ENCODE results near the gene HPS4.
A peak's percentile ranks its signal among the peaks of the same experiment; 100 is the strongest.

Gene HPS4

GRCh38 chr22:26489447-26490036, 6.0 kb upstream of the HPS4 start:
- peaks cover 8% of the 10 kb centered on the region for H3K36me3 ChIP-seq (ENCODE audit: control insufficient read depth, insufficient read depth, low read length)
- no peak overlapping the region for H3K9ac ChIP-seq (ENCODE audit: low read length)
- no peaks in the 10 kb centered on the region for H3K9me3 ChIP-seq (ENCODE audit: control insufficient read depth, low read length)
- H3K4me1 ChIP-seq (ENCODE audit: control insufficient read depth, insufficient read depth, low read length) = peaks cover 2% of the 10 kb centered on the region
- no peak overlapping the region for H3K4me3 ChIP-seq (ENCODE audit: low read length)
- no peaks in the 10 kb centered on the region for H3K27me3 ChIP-seq (ENCODE audit: control insufficient read depth, insufficient read depth, low read length)

- no peak overlapping the region for H3K9ac ChIP-seq (ENCODE audit: low read length)
- peaks cover 10% of the 10 kb centered on the region for H3K4me1 ChIP-seq (ENCODE audit: control insufficient read depth, insufficient read depth, low read length)
- H3K36me3 ChIP-seq (ENCODE audit: control insufficient read depth, insufficient read depth, low read length) = peaks cover 8% of the 10 kb centered on the region
- H3K4me3 ChIP-seq (ENCODE audit: low read length) = no peak overlapping the region
- no peaks in the 10 kb centered on the region for H3K9me3 ChIP-seq (ENCODE audit: control insufficient read depth, low read length)
- H3K27me3 ChIP-seq (ENCODE audit: control insufficient read depth, insufficient read depth, low read length) = no peaks in the 10 kb centered on the region
Observed at GRCh38 chr22:26487996-26488395, 4.4 kb upstream of the HPS4 start.

- Histone ChIP-seq H3K36me3 (ENCODE audit: control insufficient read depth, insufficient read depth, low read length) (no peaks in the 10 kb centered on the region), H3K9ac (ENCODE audit: low read length) (no peak overlapping the region)
Observed at GRCh38 chr22:26486394-26486793, 2.8 kb upstream of the HPS4 start.

GRCh38 chr22:26485806-26486390, 2.3 kb upstream of the HPS4 start:
- Histone ChIP-seq H3K4me1 (ENCODE audit: control insufficient read depth, insufficient read depth, low read length) (peaks cover 18% of the 10 kb centered on the region), H3K27me3 (ENCODE audit: control insufficient read depth, insufficient read depth, low read length) (no peaks in the 10 kb centered on the region), H3K4me3 (ENCODE audit: low read length) (no peak overlapping the region), H3K9ac (ENCODE audit: low read length) (no peak overlapping the region), H3K9me3 (ENCODE audit: control insufficient read depth, low read length) (no peaks in the 10 kb centered on the region), H3K36me3 (ENCODE audit: control insufficient read depth, insufficient read depth, low read length) (no peaks in the 10 kb centered on the region)

More at GRCh38 chr22:26486394-26486793, 2.8 kb upstream of the HPS4 start:
- Histone ChIP-seq H3K4me3 (ENCODE audit: low read length) (no peak overlapping the region), H3K4me1 (ENCODE audit: control insufficient read depth, insufficient read depth, low read length) (peaks cover 16% of the 10 kb centered on the region), H3K9me3 (ENCODE audit: control insufficient read depth, low read length) (no peaks in the 10 kb centered on the region), H3K27me3 (ENCODE audit: control insufficient read depth, insufficient read depth, low read length) (no peaks in the 10 kb centered on the region)

- Histone ChIP-seq H3K27me3 (ENCODE audit: control insufficient read depth, insufficient read depth, low read length) (no peaks in the 10 kb centered on the region), H3K9ac (ENCODE audit: low read length) (peak overlapping the region; percentile 0), H3K4me1 (ENCODE audit: control insufficient read depth, insufficient read depth, low read length) (peaks cover 27% of the 10 kb centered on the region), H3K4me3 (ENCODE audit: low read length) (no peak overlapping the region), H3K9me3 (ENCODE audit: control insufficient read depth, low read length) (no peaks in the 10 kb centered on the region), H3K36me3 (ENCODE audit: control insufficient read depth, insufficient read depth, low read length) (no peaks in the 10 kb centered on the region)
Observed at GRCh38 chr22:26485013-26485412, 1.4 kb upstream of the HPS4 start.

- H3K4me1 ChIP-seq (ENCODE audit: control insufficient read depth, insufficient read depth, low read length) = peaks cover 33% of the 10 kb centered on the region
- H3K4me3 ChIP-seq (ENCODE audit: low read length) = peak overlapping the region; percentile 85
- H3K36me3 ChIP-seq (ENCODE audit: control insufficient read depth, insufficient read depth, low read length) = no peaks in the 10 kb centered on the region
- H3K9ac ChIP-seq (ENCODE audit: low read length) = peak overlapping the region; percentile 97
- H3K27me3 ChIP-seq (ENCODE audit: control insufficient read depth, insufficient read depth, low read length) = no peaks in the 10 kb centered on the region
- H3K9me3 ChIP-seq (ENCODE audit: control insufficient read depth, low read length) = no peaks in the 10 kb centered on the region
Observed at GRCh38 chr22:26484360-26484706, 750 bp upstream of the HPS4 start.

- H3K27me3 ChIP-seq (ENCODE audit: control insufficient read depth, insufficient read depth, low read length) = no peaks in the 10 kb centered on the region
- no peaks in the 10 kb centered on the region for H3K36me3 ChIP-seq (ENCODE audit: control insufficient read depth, insufficient read depth, low read length)
- peak overlapping the region; percentile 85 for H3K4me3 ChIP-seq (ENCODE audit: low read length)
- no peaks in the 10 kb centered on the region for H3K9me3 ChIP-seq (ENCODE audit: control insufficient read depth, low read length)
- peaks cover 33% of the 10 kb centered on the region for H3K4me1 ChIP-seq (ENCODE audit: control insufficient read depth, insufficient read depth, low read length)
- H3K9ac ChIP-seq (ENCODE audit: low read length) = peak overlapping the region; percentile 97
Observed at GRCh38 chr22:26483043-26483438, 542 bp downstream of the HPS4 start.

- Histone ChIP-seq H3K27me3 (ENCODE audit: control insufficient read depth, insufficient read depth, low read length) (no peaks in the 10 kb centered on the region), H3K4me1 (ENCODE audit: control insufficient read depth, insufficient read depth, low read length) (peaks cover 33% of the 10 kb centered on the region), H3K9ac (ENCODE audit: low read length) (no peak overlapping the region), H3K4me3 (ENCODE audit: low read length) (no peak overlapping the region), H3K36me3 (ENCODE audit: control insufficient read depth, insufficient read depth, low read length) (no peaks in the 10 kb centered on the region), H3K9me3 (ENCODE audit: control insufficient read depth, low read length) (no peaks in the 10 kb centered on the region)
Observed at GRCh38 chr22:26482161-26482560, 1.4 kb downstream of the HPS4 start.

- Histone ChIP-seq H3K4me1 (ENCODE audit: control insufficient read depth, insufficient read depth, low read length) (peaks cover 33% of the 10 kb centered on the region), H3K27me3 (ENCODE audit: control insufficient read depth, insufficient read depth, low read length) (no peaks in the 10 kb centered on the region), H3K9me3 (ENCODE audit: control insufficient read depth, low read length) (no peaks in the 10 kb centered on the region), H3K9ac (ENCODE audit: low read length) (no peak overlapping the region), H3K4me3 (ENCODE audit: low read length) (no peak overlapping the region), H3K36me3 (ENCODE audit: control insufficient read depth, insufficient read depth, low read length) (no peaks in the 10 kb centered on the region)
Observed at GRCh38 chr22:26481694-26482093, 1.9 kb downstream of the HPS4 start.

- H3K9ac ChIP-seq (ENCODE audit: low read length) = no peak overlapping the region
- H3K4me1 ChIP-seq (ENCODE audit: control insufficient read depth, insufficient read depth, low read length) = peaks cover 33% of the 10 kb centered on the region
- no peak overlapping the region for H3K4me3 ChIP-seq (ENCODE audit: low read length)
- H3K27me3 ChIP-seq (ENCODE audit: control insufficient read depth, insufficient read depth, low read length) = no peaks in the 10 kb centered on the region
- no peaks in the 10 kb centered on the region for H3K36me3 ChIP-seq (ENCODE audit: control insufficient read depth, insufficient read depth, low read length)
- H3K9me3 ChIP-seq (ENCODE audit: control insufficient read depth, low read length) = no peaks in the 10 kb centered on the region
Observed at GRCh38 chr22:26481112-26481693, 2.4 kb downstream of the HPS4 start.

GRCh38 chr22:26480611-26480932, 3.0 kb downstream of the HPS4 start:
- Histone ChIP-seq H3K9me3 (ENCODE audit: control insufficient read depth, low read length) (no peaks in the 10 kb centered on the region), H3K4me1 (ENCODE audit: control insufficient read depth, insufficient read depth, low read length) (peaks cover 33% of the 10 kb centered on the region), H3K9ac (ENCODE audit: low read length) (no peak overlapping the region), H3K4me3 (ENCODE audit: low read length) (no peak overlapping the region), H3K27me3 (ENCODE audit: control insufficient read depth, insufficient read depth, low read length) (no peaks in the 10 kb centered on the region), H3K36me3 (ENCODE audit: control insufficient read depth, insufficient read depth, low read length) (no peaks in the 10 kb centered on the region)

- peaks cover 33% of the 10 kb centered on the region for H3K4me1 ChIP-seq (ENCODE audit: control insufficient read depth, insufficient read depth, low read length)
- no peaks in the 10 kb centered on the region for H3K36me3 ChIP-seq (ENCODE audit: control insufficient read depth, insufficient read depth, low read length)
- no peak overlapping the region for H3K4me3 ChIP-seq (ENCODE audit: low read length)
- H3K9ac ChIP-seq (ENCODE audit: low read length) = peak overlapping the region; percentile 57
- no peaks in the 10 kb centered on the region for H3K9me3 ChIP-seq (ENCODE audit: control insufficient read depth, low read length)
- no peaks in the 10 kb centered on the region for H3K27me3 ChIP-seq (ENCODE audit: control insufficient read depth, insufficient read depth, low read length)
Observed at GRCh38 chr22:26479792-26480610, 3.6 kb downstream of the HPS4 start.
